ENCODE data around the gene GGTLC1. TPM values are rescaled to one million over a fixed set of nuclear protein-coding genes. Genes with fewer than 3 reads are reported as not detected.

The GGTLC1 gene
- total and polyA plus RNA-seq, 5 donors from 2014 or later, result not detected

Other genes with a start within 250 kb of the GGTLC1 start
- not detected for gene CST1, start 237.8 kb downstream of the GGTLC1 start, total RNA-seq
- gene CST1, start 237.8 kb downstream of the GGTLC1 start, polyA plus RNA-seq, result not detected
- gene CST2, start 162.1 kb downstream of the GGTLC1 start, total RNA-seq, result not detected
- not detected for gene CST2, start 162.1 kb downstream of the GGTLC1 start, polyA plus RNA-seq
- gene CST5, start 109.0 kb downstream of the GGTLC1 start, total RNA-seq, result not detected
- not detected for gene CST5, start 109.0 kb downstream of the GGTLC1 start, polyA plus RNA-seq

Data from CD4-positive, CD25-positive, alpha-beta regulatory T cell (primary cell).